H9 (cell line): ENCODE data around the gene DBNL. TPM values are rescaled to one million over a fixed set of nuclear protein-coding genes. Genes with fewer than 3 reads are reported as not detected.

Source experiments
- DNase-seq: peaks from one replicate; pipeline ENCODE4 v3.0.0-alpha.2; 2017
- H2AFZ ChIP-seq: one replicate; pipeline ENCODE4 v1.6.1; 2013; ENCODE audit warnings: mild to moderate bottlenecking, low read length, control low read depth, moderate library complexity
- H2AK5ac ChIP-seq: 2 replicates; pipeline ENCODE4 v1.6.1; 2013; ENCODE audit warnings: low read length, control low read depth, mixed read lengths; ENCODE audit not compliant: insufficient read length
- H2BK120ac ChIP-seq: one replicate; pipeline ENCODE4 v1.6.1; 2013; ENCODE audit warnings: low read depth, mild to moderate bottlenecking, low read length, control low read depth, inconsistent platforms; ENCODE audit not compliant: poor library complexity, severe bottlenecking
- H2BK12ac ChIP-seq: 2 replicates; pipeline ENCODE4 v1.6.1; 2013; ENCODE audit warnings: low read length, control low read depth, mixed read lengths, low read depth; ENCODE audit not compliant: insufficient read length
- H2BK15ac ChIP-seq: 2 replicates; pipeline ENCODE4 v1.6.1; 2013; ENCODE audit warnings: low read depth, low read length, control low read depth
- H2BK20ac ChIP-seq: one replicate; pipeline ENCODE4 v1.6.1; 2013; ENCODE audit warnings: low read depth, mild to moderate bottlenecking, low read length, control low read depth, inconsistent platforms; ENCODE audit not compliant: poor library complexity, severe bottlenecking
- H2BK5ac ChIP-seq: 2 replicates; pipeline ENCODE4 v1.6.1; 2013; ENCODE audit warnings: low read length, control low read depth, mixed read lengths; ENCODE audit not compliant: insufficient read length
- H3K14ac ChIP-seq: 2 replicates; pipeline ENCODE4 v1.6.1; 2013; ENCODE audit warnings: low read length, control low read depth; ENCODE audit not compliant: insufficient read depth
- H3K18ac ChIP-seq: 2 replicates; pipeline ENCODE4 v1.6.1; 2013; ENCODE audit warnings: low read depth, mild to moderate bottlenecking, mixed read lengths, low read length, control low read depth; ENCODE audit not compliant: insufficient read length
- H3K23ac ChIP-seq: 2 replicates; pipeline ENCODE4 v1.6.1; 2013; ENCODE audit warnings: low read length, control low read depth, mixed read lengths, low read depth; ENCODE audit not compliant: insufficient read length
- H3K23me2 ChIP-seq: 2 replicates; pipeline ENCODE4 v1.6.1; 2013; ENCODE audit warnings: low read depth, mild to moderate bottlenecking, mixed read lengths, low read length, control low read depth; ENCODE audit not compliant: insufficient read length, poor library complexity, severe bottlenecking
- H3K27ac ChIP-seq: 2 replicates; pipeline ENCODE4 v1.5.1; 2013; ENCODE audit warnings: low read length, control low read depth, mixed read lengths, low read depth; ENCODE audit not compliant: insufficient read length
- H3K27me3 ChIP-seq: 2 replicates; pipeline ENCODE4 v1.6.1; 2013; ENCODE audit warnings: low read length, control low read depth, inconsistent platforms; ENCODE audit not compliant: insufficient read depth
- H3K4ac ChIP-seq: 2 replicates; pipeline ENCODE4 v1.6.1; 2013; ENCODE audit warnings: low read depth, mild to moderate bottlenecking, control low read depth, inconsistent platforms, low read length, moderate library complexity
- H3K4me1 ChIP-seq: 2 replicates; pipeline ENCODE4 v1.6.1; 2013; ENCODE audit warnings: low read length, control low read depth, inconsistent platforms; ENCODE audit not compliant: insufficient read depth
- H3K4me2 ChIP-seq: 2 replicates; pipeline ENCODE4 v1.6.1; 2013; ENCODE audit warnings: low read length, control low read depth, mixed read lengths; ENCODE audit not compliant: insufficient read length, insufficient read depth
- H3K56ac ChIP-seq: 2 replicates; pipeline ENCODE4 v1.6.1; 2013; ENCODE audit warnings: low read depth, mild to moderate bottlenecking, mixed read lengths, low read length, control low read depth; ENCODE audit not compliant: insufficient read length
- H3K79me1 ChIP-seq: 2 replicates; pipeline ENCODE4 v1.6.1; 2013; ENCODE audit warnings: low read depth, mild to moderate bottlenecking, moderate library complexity, low read length, control low read depth, inconsistent platforms; ENCODE audit not compliant: insufficient read depth, poor library complexity, severe bottlenecking
- H3K79me2 ChIP-seq: 2 replicates; pipeline ENCODE4 v1.6.1; 2013; ENCODE audit warnings: low read length, control low read depth, inconsistent platforms; ENCODE audit not compliant: insufficient read depth
- H3K9ac ChIP-seq: 2 replicates; pipeline ENCODE4 v1.6.1; 2013; ENCODE audit warnings: low read length, control low read depth, mixed read lengths; ENCODE audit not compliant: insufficient read length; ENCODE audit errors: extremely low read depth
- H3K9me3 ChIP-seq: one replicate; pipeline ENCODE4 v1.6.1; 2013; ENCODE audit warnings: low read depth, low read length, inconsistent platforms; ENCODE audit not compliant: control insufficient read depth
- H3T11ph ChIP-seq: one replicate; pipeline ENCODE4 v1.6.1; 2013; ENCODE audit warnings: mild to moderate bottlenecking, low read length, control low read depth, inconsistent platforms
- H4K20me1 ChIP-seq: one replicate; pipeline ENCODE4 v1.6.1; 2013; ENCODE audit not compliant: control insufficient read depth, insufficient read length, insufficient read depth
- H4K5ac ChIP-seq: 2 replicates; pipeline ENCODE4 v1.6.1; 2013; ENCODE audit warnings: low read depth, mild to moderate bottlenecking, mixed read lengths, low read length, control low read depth; ENCODE audit not compliant: insufficient read length
- H4K8ac ChIP-seq: replicated peaks from 2 replicates; pipeline ENCODE4 v1.6.1; 2013; ENCODE audit warnings: low read length, control low read depth, mixed read lengths, low read depth; ENCODE audit not compliant: insufficient read length
- H4K91ac ChIP-seq: 2 replicates; pipeline ENCODE4 v1.6.1; 2013; ENCODE audit warnings: low read depth, mild to moderate bottlenecking, moderate library complexity, mixed read lengths, low read length, control low read depth; ENCODE audit not compliant: insufficient read length
- H3K27ac Mint-ChIP-seq, 3 experiments: 2 replicates in 2 of 3; 3 replicates in 1 of 3; pipeline ENCODE4 v1.8.0; 2020 to 2021; ENCODE audit warnings: mixed read lengths in 3 of 3, mild to moderate bottlenecking in 1 of 3, moderate library complexity in 1 of 3
- H3K27me3 Mint-ChIP-seq: 2 replicates; pipeline ENCODE4 v1.8.0; 2021; ENCODE audit warnings: low read depth, mild to moderate bottlenecking, moderate library complexity, mixed read lengths
- H3K36me3 Mint-ChIP-seq, 3 experiments: 2 replicates in 2 of 3; 3 replicates in 1 of 3; pipeline ENCODE4 v1.8.0; 2020 to 2021; ENCODE audit warnings: low read depth in 3 of 3, mixed read lengths in 3 of 3; ENCODE audit not compliant: insufficient read depth in 1 of 3
- H3K4me1 Mint-ChIP-seq, 2 experiments: 2 replicates each; pipeline ENCODE4 v1.8.0; 2020; ENCODE audit warnings: mixed read lengths in 2 of 2
- H3K4me3 Mint-ChIP-seq, 2 experiments: 2 replicates in 1 of 2; 3 replicates in 1 of 2; pipeline ENCODE4 v1.8.0; 2020 to 2021; ENCODE audit warnings: mild to moderate bottlenecking in 2 of 2, mixed read lengths in 2 of 2, moderate library complexity in 1 of 2
- H3K9me3 Mint-ChIP-seq, 2 experiments: 2 replicates in 1 of 2; 3 replicates in 1 of 2; pipeline ENCODE4 v1.8.0; 2020; ENCODE audit warnings: mild to moderate bottlenecking in 2 of 2, mixed read lengths in 2 of 2, moderate library complexity in 1 of 2
- WGBS: extraction: QIAGEN DNeasy Blood & Tissue Kit; methylation state at CpG from one replicate; pipeline ENCODE4 v1.1.7; 2013; ENCODE audit warnings: missing lambda C conversion rate, low lambda C conversion rate, mixed read lengths; ENCODE audit not compliant: insufficient read length; ENCODE audit errors: extremely low coverage; 5-methylcytosine and 5-hydroxymethylcytosine counted together
- total RNA-seq: library from RNA; stranded (reverse); gene quantifications from 2 replicates; pipeline ENCODE4 v1.2.1, GENCODE V29; 2021
- TF ChIP-seq, protein P1 (sequence below): fragments of 200-600 bp; sonication (generic); conservative IDR thresholded peaks from 3 replicates; pipeline ENCODE4 v1.8.0; 2021; ENCODE audit warnings: antibody characterized with exemption, mild to moderate bottlenecking

DBNL gene
- total RNA-seq, 1 experiment from 2014 or later = 51.3 TPM

- no peaks in the 10 kb centered on the region for H3K27me3 ChIP-seq
- H4K8ac ChIP-seq = no peak overlapping the region
- no peak overlapping the region for H3K4ac ChIP-seq
- Mint-ChIP-seq H3K27me3 (peaks cover 3% of the 10 kb centered on the region), H3K27ac (no peak overlapping the region), H3K9me3 (no peaks in the 10 kb centered on the region), H3K4me1 (peaks cover 7 to 14% of the 10 kb centered on the region in 2 experiments; a peak in 2 of 4 replicates), H3K36me3 (peaks cover 16 to 52% (median 45%) of the 10 kb centered on the region in 3 experiments), H3K4me3 (no peak overlapping the region)
- no peaks in the 10 kb centered on the region for H3K9me3 ChIP-seq
- no peak overlapping the region for H2BK120ac ChIP-seq
- H2BK20ac ChIP-seq = no peak overlapping the region
- H3K79me2 ChIP-seq = no peaks in the 10 kb centered on the region
- no peak overlapping the region for H2BK12ac ChIP-seq
- H2AFZ ChIP-seq = no peak overlapping the region
- H3K79me1 ChIP-seq = no peaks in the 10 kb centered on the region
- DNase-seq = no peak
- no peak overlapping the region for H2BK15ac ChIP-seq
- no peak overlapping the region for H3K14ac ChIP-seq
- no peak overlapping the region for H4K91ac ChIP-seq
- no peak overlapping the region for H2AK5ac ChIP-seq
- no peaks in the 10 kb centered on the region for H3K23me2 ChIP-seq
- H2BK5ac ChIP-seq = no peak overlapping the region
- no peak overlapping the region for H3K18ac ChIP-seq
- no peak overlapping the region for H3K27ac ChIP-seq
- no CpG with 5 or more reads among the region's 8 CpGs for WGBS
- peaks cover 4% of the 10 kb centered on the region; the same call in 1 of the 2 replicates for H3K4me1 ChIP-seq
- no peaks in the 10 kb centered on the region for H4K20me1 ChIP-seq
- H3K23ac ChIP-seq = no peak overlapping the region
- H4K5ac ChIP-seq = no peak overlapping the region
- no peak overlapping the region for H3K9ac ChIP-seq
- H3K56ac ChIP-seq = no peak overlapping the region
- TF ChIP-seq, protein P1, sequence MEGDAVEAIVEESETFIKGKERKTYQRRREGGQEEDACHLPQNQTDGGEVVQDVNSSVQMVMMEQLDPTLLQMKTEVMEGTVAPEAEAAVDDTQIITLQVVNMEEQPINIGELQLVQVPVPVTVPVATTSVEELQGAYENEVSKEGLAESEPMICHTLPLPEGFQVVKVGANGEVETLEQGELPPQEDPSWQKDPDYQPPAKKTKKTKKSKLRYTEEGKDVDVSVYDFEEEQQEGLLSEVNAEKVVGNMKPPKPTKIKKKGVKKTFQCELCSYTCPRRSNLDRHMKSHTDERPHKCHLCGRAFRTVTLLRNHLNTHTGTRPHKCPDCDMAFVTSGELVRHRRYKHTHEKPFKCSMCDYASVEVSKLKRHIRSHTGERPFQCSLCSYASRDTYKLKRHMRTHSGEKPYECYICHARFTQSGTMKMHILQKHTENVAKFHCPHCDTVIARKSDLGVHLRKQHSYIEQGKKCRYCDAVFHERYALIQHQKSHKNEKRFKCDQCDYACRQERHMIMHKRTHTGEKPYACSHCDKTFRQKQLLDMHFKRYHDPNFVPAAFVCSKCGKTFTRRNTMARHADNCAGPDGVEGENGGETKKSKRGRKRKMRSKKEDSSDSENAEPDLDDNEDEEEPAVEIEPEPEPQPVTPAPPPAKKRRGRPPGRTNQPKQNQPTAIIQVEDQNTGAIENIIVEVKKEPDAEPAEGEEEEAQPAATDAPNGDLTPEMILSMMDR = no peak
- no peak overlapping the region for H3K4me2 ChIP-seq
- H3T11ph ChIP-seq = no peak overlapping the region
Observed at GRCh38 chr7:44078521-44078920, 34.0 kb downstream of the DBNL start.
